GM18951 (cell line): ENCODE measurements around the gene APOL2.
"Not testable (repeated sequence)": the region's sequence is repeated elsewhere in the genome, so short reads cannot be mapped to it uniquely, and the experiment has no call there.

Experiments used
- POLR2A ChIP-seq: IDR thresholded peaks from 4 replicates; pipeline ENCODE4 v1.6.1; 2011; ENCODE audit warnings: mild to moderate bottlenecking; ENCODE audit not compliant: insufficient read length, insufficient read depth; ENCODE audit errors: extremely low read depth
- in situ Hi-C: fragments of 300-500 bp; cut with MboI; formaldehyde crosslinking; loops from one replicate; pipeline ENCODE4 v1.12.0; 2022; ENCODE audit warnings: low sequenced_read_pairs, mixed read lengths, inconsistent platforms; ENCODE audit not compliant: unreplicated experiment

The APOL2 gene

DNA sequence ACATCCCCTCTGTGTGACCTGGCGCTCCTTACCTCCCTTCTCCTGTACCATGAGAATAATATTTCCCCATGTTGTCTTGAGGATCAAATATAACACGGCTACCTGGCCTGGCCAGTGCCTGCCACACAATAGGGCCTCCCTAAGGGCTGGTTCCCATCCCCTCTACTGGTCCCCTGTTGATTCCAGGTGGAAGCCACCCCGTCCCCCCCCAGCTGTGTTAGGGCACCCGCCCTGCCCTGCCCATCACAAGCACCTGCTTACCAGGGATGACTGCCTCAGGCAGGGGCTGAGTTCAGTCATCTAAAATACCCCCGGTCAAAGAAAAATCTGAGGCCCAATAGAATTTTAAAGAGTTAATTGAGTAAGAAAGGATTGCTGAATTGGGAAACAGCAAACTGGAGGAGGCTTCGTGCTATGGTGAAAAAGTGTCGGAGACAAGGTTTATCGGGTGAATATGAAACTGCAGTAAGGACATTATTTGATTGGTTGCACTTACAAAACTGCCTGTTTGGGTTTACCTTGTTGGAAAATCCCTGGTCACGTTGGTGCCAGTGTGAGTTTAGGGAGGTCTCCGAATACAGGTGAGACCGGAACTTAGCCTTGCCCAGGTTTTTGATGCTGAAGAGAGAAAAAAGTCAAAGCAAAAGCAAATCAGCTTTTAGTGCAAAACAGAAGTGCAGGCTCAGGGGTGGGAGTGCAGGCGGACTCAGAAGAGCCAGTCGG is 18.8 kb upstream of the APOL2 start:
- in situ Hi-C loops = no loop called here

DNA sequence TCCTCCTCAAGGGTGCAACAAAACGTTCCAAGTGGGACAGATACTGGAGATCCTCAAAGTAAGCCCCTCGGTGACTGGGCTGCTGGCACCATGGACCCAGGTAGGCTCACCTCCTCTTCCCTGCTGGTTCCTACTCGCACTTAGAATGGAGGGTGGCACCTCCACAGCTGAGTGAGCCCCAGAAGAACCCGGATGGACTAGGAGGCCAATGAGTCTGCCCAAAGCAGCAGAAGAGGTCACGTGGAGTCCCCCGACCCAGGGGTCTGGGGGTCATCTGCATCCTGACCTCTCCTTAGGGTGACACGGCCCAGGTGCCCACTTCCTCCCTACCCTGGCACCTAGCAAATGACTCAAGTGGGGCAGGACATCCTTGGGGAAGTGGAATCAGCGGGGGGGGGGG is 18.0 kb upstream of the APOL2 start:
- TF ChIP-seq POLR2A = no peak
- in situ Hi-C loops = no loop called here

More for the DNA sequence above, 18.8 kb upstream of the APOL2 start:
- TF ChIP-seq POLR2A = no peak

DNA sequence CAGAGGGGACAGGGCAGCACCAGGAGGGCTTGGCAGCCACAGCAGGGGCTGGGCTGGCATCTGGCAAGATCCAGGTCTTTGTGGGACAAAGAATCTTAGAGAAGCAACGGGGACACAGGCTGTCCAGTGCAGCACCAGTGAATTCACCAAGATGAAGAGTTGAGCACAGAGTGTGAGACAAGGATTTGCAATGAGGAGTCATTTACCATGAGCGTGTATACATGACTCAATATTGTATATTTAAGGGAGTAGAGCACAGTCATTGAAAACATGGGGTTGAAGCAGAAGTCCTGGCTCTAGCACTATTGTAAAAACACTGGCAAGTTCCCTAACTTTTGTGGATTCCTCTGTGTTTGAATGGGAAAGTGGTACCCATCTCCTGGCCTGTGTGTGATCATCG is 17.2 kb upstream of the APOL2 start:
- no peak for TF ChIP-seq POLR2A
- in situ Hi-C loops = no loop called here

DNA sequence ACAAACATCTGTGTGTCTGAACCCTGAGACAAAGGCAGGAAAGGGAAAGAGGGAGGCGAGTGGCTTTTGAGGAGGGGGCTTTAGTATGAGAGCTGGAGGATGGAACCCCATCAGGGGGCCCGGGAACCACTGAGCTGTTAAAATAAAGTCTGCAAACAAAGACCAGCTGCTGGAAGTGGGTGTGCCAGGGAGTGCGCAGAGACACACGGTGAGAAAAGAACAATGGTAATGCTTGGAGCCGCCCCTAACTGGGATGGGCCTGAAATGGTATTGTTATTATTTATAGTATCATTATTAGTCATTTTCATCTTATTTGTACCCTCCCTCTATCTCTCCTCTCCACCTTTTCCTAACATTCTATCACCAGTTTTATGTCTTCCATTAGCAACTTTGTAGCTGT is 16.2 kb upstream of the APOL2 start:
- in situ Hi-C loops = not testable (repeated sequence)

DNA sequence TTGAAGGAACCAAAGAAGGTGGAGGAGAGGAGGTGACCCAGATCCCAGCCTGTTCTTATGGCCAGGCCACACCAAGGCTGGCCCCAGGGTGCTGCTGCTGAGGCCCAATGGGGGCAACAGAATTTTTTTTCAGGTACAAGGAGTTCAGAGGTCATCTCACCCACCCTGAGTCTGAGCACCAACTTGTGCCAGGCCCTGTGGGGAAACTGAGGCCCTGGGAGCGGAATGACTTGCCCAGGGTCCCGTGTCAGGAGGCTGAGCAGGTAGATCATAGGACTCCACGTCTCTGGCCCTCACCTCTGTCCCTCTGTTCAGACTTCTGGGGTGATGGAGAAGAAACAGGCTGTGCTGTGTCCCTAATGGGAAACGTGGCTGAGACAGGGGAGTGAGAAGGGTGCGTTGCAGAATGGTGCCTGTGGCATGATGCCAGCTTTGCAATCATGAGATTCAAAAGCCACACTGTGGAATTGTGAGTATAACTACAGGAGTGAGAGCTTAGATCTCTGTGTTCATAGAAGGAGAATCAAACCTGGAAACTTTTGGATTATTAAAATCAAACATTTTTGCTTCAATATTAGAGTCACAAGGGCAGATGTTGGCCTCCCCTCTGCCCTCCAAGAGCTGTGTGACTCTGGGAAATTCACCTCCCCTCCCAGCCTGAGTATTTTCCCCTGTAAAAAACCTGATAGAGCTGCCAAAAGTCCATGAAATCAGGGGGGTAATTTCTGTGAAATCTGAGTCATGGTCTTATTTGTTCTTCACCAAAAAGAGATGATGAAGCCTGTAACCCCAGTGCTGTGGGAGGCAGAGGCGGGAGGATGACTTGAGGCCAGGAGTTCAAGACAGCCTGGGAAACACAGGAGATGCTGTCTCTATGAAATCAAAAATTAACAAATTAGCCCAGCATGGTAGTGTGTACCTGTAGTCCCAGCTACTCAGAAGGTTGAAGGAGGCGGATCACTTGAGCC is 14.5 kb upstream of the APOL2 start:
- in situ Hi-C loops = no loop called here
- TF ChIP-seq POLR2A = no peak

DNA sequence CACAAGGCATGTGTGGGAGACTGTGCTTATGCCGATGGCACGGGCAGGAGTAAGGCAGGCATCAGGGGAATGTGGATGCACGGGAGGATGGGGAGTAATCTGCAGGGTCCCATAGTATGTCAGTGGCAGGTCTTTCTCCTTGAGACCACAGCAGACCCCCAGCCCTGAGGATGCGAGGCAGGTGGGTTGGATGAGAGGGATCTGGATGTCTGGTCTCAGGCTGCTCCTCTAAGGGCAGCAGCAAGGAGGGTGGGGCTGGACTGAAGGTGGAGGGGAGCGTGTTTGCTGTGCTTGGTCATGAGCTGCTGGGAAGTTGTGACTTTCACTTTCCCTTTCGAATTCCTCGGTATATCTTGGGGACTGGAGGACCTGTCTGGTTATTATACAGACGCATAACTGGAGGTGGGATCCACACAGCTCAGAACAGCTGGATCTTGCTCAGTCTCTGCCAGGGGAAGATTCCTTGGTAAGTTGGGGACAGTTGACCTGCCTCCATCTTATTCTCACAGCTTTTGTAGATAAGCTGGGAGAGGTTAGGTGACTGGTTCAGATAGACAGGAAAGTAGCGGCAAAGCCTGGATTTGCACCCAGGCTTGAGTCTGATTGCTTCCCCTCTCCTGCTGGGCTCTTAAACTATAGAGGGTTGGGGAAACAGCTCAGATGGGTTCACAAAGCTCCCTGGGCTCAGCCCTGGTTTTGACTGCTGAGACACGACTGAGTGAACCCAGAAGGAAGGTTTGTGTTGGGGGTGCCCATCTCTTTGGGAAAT is 13.6 kb upstream of the APOL2 start, which contains the start of gene APOL1:
APOL1 (plus strand) TSS at position 380 of the 769 bp plus-strand sequence. CDS start 1,823 bp downstream, outside the sequence.
- TF ChIP-seq POLR2A = peak; percentile 57
- in situ Hi-C loops = no loop called here

DNA sequence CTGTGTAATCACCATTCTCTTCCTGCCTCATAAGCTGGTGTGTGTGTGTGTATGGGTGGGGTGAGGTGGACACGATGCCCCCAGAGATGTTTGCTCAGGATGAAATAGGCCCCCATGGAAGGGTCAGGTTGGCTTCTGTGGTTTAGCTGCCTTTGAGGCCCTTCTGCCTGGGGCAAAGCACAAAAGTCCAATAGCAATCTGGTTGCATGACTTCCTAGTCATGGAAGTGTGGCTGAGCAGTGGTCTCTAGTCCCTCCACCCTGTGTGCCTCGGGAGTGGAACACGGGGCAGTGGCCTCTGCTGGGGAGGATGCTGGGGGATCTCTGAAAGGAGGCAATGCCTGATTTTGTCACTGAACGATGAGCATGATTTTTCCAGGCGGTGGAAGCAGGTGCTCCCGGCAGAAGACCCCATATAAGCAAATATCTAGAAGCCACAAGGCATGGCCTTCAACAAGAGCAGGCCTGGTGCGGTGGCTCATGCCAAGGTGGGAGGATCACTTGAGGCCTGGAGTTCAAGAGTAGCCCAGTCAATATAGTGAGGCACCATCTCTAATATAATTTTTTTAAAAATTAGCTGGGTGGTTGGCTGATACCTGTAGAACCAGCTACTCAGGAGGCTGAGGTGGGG is 12.8 kb upstream of the APOL2 start:
- in situ Hi-C loops = not testable (repeated sequence)

DNA sequence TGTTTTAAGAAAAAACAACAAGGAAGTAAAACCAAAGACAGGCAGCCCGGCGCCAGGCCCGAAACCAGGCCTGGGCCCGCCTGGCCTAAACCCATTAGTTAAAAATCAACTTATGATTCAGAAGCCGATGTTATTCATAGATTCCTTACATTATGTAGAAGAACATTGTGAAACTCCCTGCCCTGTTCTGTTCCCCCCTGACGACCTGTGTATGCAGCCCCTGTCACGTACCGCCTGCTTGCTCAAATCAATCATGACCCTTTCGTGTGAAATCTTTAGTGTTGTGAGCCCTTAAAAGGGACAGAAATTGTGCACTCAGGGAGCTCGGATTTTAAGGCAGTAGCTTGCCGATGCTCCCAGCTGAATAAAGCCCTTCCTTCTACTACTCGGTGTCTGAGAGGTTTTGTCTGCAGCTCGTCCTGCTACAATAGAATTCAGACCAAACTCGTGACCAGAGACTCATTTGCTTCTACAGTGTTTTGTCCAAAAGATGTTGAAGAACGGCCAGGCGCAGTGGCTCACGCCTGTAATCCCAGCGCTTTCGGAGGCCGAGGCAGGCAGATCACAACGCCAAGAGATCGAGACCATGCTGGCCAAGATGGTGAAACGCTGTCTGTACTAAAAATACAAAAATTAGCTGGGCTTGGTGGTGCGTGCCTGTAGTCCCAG is 11.1 kb upstream of the APOL2 start:
- in situ Hi-C loops = not testable (repeated sequence)

DNA sequence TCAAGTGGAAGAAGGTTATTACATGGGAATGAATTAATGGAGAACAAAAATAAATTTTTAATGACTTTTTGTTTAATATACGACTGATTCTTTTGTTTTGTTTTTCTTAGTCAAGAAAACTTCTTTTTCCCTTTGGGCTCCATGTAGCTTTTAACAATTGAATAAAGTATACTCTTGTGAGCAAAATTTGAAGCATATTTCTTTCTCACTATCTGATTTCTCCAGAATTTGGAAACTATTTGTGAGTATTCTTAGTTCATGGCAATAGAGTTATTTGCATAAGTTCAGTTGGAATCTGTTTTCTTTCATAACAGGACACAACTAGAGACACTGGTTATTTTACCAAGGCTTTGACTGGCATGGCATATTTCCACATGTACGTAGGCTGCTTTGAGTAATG is 9.8 kb upstream of the APOL2 start:
- no peak for TF ChIP-seq POLR2A
- in situ Hi-C loops = no loop called here

DNA sequence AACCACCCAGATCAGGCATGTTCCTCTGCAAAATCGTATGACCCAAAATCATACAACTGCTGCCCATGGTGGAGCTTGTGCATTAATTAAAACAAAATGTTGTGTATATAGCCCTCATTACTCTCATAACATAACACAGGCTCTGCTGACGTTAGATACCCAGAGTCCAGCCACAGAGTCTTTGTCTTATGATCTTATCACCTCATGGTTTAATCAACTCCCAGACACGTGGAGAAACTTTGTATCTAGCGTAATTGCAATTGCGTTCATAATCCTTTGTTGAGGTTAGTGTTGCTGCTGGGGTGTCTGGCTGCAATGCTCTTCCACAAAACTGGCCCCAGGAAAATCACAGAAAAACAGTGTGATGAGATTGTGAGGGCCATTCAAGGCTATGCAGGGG is 8.6 kb upstream of the APOL2 start:
- in situ Hi-C loops = no loop called here
- no peak for TF ChIP-seq POLR2A

DNA sequence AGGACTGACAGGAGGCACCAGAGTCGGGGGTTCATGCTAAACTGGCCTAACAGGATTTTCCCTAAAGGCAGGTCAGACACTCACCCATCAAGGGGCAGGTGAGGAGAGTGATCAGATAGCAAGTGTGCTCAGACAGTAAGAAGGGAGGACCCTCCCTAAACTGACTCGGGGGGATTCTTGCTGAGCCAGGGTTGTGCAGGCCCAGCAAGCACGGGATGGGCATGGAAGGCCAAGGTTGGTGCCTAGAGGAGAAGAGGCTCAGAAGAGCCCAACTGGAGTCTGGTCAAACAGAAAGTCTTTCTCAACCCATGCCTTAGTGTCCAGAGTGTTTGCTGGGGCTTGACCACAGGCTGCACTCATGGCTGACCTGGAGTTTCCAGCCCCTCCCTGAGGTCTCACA is 7.4 kb upstream of the APOL2 start:
- no peak for TF ChIP-seq POLR2A
- in situ Hi-C loops = no loop called here

DNA sequence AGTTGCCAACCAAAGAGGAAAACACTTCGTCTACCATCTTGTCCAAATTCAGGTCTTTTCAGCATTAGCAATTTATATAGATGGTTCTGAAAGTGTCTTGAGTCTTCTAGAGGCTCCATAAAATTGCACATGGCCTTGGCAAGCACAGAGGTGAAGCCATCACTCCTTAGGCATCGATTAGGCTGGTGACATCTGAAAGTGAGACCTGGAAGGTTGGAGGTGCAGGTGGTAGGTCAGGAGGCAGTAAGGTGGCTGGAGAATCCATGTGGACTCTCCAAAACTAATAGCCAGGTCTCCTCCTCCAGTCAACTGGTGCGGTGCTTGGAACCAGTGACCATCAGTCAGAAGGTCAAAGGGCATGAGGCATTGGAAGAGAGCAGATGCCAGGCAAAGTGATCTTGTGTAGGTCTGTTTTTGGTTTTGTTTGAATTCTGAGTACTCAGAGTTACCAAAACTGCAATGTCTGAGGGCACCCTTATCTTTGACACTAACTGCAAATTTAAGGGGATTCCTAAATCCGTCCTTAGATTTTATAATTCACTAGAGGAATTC is 6.6 kb upstream of the APOL2 start:
- TF ChIP-seq POLR2A = no peak
- in situ Hi-C loops = no loop called here
